Mesodermal cell (in vitro differentiated cells): ENCODE results near the gene SOCS1.
"Not testable (repeated sequence)": the region's sequence is repeated elsewhere in the genome, so short reads cannot be mapped to it uniquely, and the experiment has no call there.

Source experiments
- H3K27ac ChIP-seq: 2 replicates; pipeline ENCODE4 v1.7.0; 2013; ENCODE audit warnings: mild to moderate bottlenecking, low read depth, low read length, moderate library complexity; ENCODE audit not compliant: severe bottlenecking
- H3K36me3 ChIP-seq: 2 replicates; pipeline ENCODE4 v1.7.1; 2013; ENCODE audit warnings: mild to moderate bottlenecking, low read length, moderate library complexity; ENCODE audit not compliant: control insufficient read depth, insufficient read depth
- H3K4me1 ChIP-seq: one replicate; pipeline ENCODE4 v1.7.1; 2013; ENCODE audit warnings: mild to moderate bottlenecking, low read length; ENCODE audit not compliant: insufficient read depth, control insufficient read depth, poor library complexity, severe bottlenecking
- H3K4me3 ChIP-seq: 2 replicates; pipeline ENCODE4 v1.7.0; 2013; ENCODE audit warnings: low read length, control low read depth, mild to moderate bottlenecking; ENCODE audit not compliant: insufficient read depth, poor library complexity, severe bottlenecking; ENCODE audit errors: extremely low read depth
- H3K9me3 ChIP-seq: 2 replicates; pipeline ENCODE4 v1.7.1; 2013; ENCODE audit warnings: mild to moderate bottlenecking, low read length, moderate library complexity; ENCODE audit not compliant: control insufficient read depth
- WGBS, 2 experiments: methylation state at CpG; one replicate each; pipeline ENCODE4 v1.1.5; 2013; ENCODE audit warnings: missing lambda C conversion rate in 2 of 2; ENCODE audit not compliant: insufficient coverage in 2 of 2; 5-methylcytosine and 5-hydroxymethylcytosine counted together

The SOCS1 gene

GRCh38 chr16:11231367-11231970 lies 24.5 kb downstream of the SOCS1 start:
- no peak overlapping the region for H3K4me3 ChIP-seq
- no peaks in the 10 kb centered on the region for H3K4me1 ChIP-seq
- no peaks in the 10 kb centered on the region for H3K9me3 ChIP-seq
- WGBS, 2 experiments: 63 to 76% methylated on average over 7 to 10 of the region's 10 CpGs
- no peak overlapping the region for H3K27ac ChIP-seq
- no peaks in the 10 kb centered on the region for H3K36me3 ChIP-seq

GRCh38 chr16:11229906-11230305 lies 26.1 kb downstream of the SOCS1 start:
- Histone ChIP-seq H3K4me1 (no peaks in the 10 kb centered on the region), H3K27ac (no peak overlapping the region), H3K4me3 (no peak overlapping the region), H3K9me3 (no peaks in the 10 kb centered on the region), H3K36me3 (no peaks in the 10 kb centered on the region)
- WGBS, 2 experiments: 92 to 93% methylated on average over 4 of the region's 4 CpGs

- no peaks in the 10 kb centered on the region for H3K4me1 ChIP-seq
- no peaks in the 10 kb centered on the region for H3K36me3 ChIP-seq
- WGBS, 2 experiments: 80 to 100% methylated on average over 1 of the region's 5 CpGs
- no peaks in the 10 kb centered on the region for H3K9me3 ChIP-seq
- no peak overlapping the region for H3K4me3 ChIP-seq
- H3K27ac ChIP-seq: no peak overlapping the region
Measured at GRCh38 chr16:11229432-11229831, 26.6 kb downstream of the SOCS1 start.

GRCh38 chr16:11225677-11226549 lies 30.1 kb downstream of the SOCS1 start:
- H3K4me1 ChIP-seq: no peaks in the 10 kb centered on the region
- H3K4me3 ChIP-seq: no peak overlapping the region
- 89 to 90% methylated on average over 13 to 18 of the region's 18 CpGs for WGBS, 2 experiments
- H3K27ac ChIP-seq: no peak overlapping the region
- H3K9me3 ChIP-seq: no peaks in the 10 kb centered on the region
- no peaks in the 10 kb centered on the region for H3K36me3 ChIP-seq

GRCh38 chr16:11224894-11225676 lies 30.9 kb downstream of the SOCS1 start:
- no peak overlapping the region for H3K27ac ChIP-seq
- WGBS, 2 experiments: 88 to 89% methylated on average over 20 of the region's 21 CpGs
- no peaks in the 10 kb centered on the region for H3K9me3 ChIP-seq
- no peaks in the 10 kb centered on the region for H3K36me3 ChIP-seq
- H3K4me1 ChIP-seq: no peaks in the 10 kb centered on the region
- H3K4me3 ChIP-seq: no peak overlapping the region

- Histone ChIP-seq H3K36me3 (no peaks in the 10 kb centered on the region), H3K27ac (no peak overlapping the region), H3K9me3 (no peaks in the 10 kb centered on the region), H3K4me1 (no peaks in the 10 kb centered on the region), H3K4me3 (no peak overlapping the region)
- 42 to 48% methylated on average over 15 to 21 of the region's 24 CpGs for WGBS, 2 experiments
Measured at GRCh38 chr16:11224096-11224893, 31.7 kb downstream of the SOCS1 start.

GRCh38 chr16:11220507-11220906 lies 35.5 kb downstream of the SOCS1 start:
- not testable (repeated sequence) for H3K4me3 ChIP-seq, H3K4me1 ChIP-seq, H3K36me3 ChIP-seq, H3K27ac ChIP-seq
- H3K9me3 ChIP-seq: peaks cover 19% of the 10 kb centered on the region
- whole genome bisulfite sequencing, 2 experiments: 86% methylated on average over 1 of the region's 2 CpGs

GRCh38 chr16:11219178-11219577 lies 36.8 kb downstream of the SOCS1 start:
- Histone ChIP-seq H3K36me3 (no peaks in the 10 kb centered on the region), H3K9me3 (peaks cover 19% of the 10 kb centered on the region), H3K4me1 (no peaks in the 10 kb centered on the region), H3K27ac (no peak overlapping the region), H3K4me3 (no peak overlapping the region)
- WGBS, 2 experiments: 92 to 95% methylated on average over 2 of the region's 4 CpGs

- H3K36me3 ChIP-seq: no peaks in the 10 kb centered on the region
- 64 to 82% methylated on average over 1 of the region's 1 CpG for WGBS, 2 experiments
- H3K27ac ChIP-seq: no peak overlapping the region
- H3K4me3 ChIP-seq: no peak overlapping the region
- H3K9me3 ChIP-seq: peaks cover 19% of the 10 kb centered on the region
- H3K4me1 ChIP-seq: no peaks in the 10 kb centered on the region
Measured at GRCh38 chr16:11218604-11218962, 37.4 kb downstream of the SOCS1 start.
